Measurements from ENCODE around the gene CACNA1C.

- TF ChIP-seq, protein P1, sequence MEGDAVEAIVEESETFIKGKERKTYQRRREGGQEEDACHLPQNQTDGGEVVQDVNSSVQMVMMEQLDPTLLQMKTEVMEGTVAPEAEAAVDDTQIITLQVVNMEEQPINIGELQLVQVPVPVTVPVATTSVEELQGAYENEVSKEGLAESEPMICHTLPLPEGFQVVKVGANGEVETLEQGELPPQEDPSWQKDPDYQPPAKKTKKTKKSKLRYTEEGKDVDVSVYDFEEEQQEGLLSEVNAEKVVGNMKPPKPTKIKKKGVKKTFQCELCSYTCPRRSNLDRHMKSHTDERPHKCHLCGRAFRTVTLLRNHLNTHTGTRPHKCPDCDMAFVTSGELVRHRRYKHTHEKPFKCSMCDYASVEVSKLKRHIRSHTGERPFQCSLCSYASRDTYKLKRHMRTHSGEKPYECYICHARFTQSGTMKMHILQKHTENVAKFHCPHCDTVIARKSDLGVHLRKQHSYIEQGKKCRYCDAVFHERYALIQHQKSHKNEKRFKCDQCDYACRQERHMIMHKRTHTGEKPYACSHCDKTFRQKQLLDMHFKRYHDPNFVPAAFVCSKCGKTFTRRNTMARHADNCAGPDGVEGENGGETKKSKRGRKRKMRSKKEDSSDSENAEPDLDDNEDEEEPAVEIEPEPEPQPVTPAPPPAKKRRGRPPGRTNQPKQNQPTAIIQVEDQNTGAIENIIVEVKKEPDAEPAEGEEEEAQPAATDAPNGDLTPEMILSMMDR (IDR thresholded peaks at IDR 0.05) = no peak
- TF ChIP-seq POLR2AphosphoS5 (IDR thresholded peaks at IDR 0.05) (no peak), POLR2A (IDR thresholded peaks at IDR 0.05) (no peak)
Measured at GRCh38 chr12:2137711-2138110, 84.9 kb downstream of the CACNA1C start.

Data from suprapubic skin (tissue), 4 donors.